ENCODE data around the gene SLC9A9. TPM values are rescaled to one million over a fixed set of nuclear protein-coding genes. Genes with fewer than 3 reads are reported as not detected.

Gene SLC9A9
- total and polyA plus RNA-seq, 7 donors, result 1.3 to 5.4 (median 2.9) TPM

DNA sequence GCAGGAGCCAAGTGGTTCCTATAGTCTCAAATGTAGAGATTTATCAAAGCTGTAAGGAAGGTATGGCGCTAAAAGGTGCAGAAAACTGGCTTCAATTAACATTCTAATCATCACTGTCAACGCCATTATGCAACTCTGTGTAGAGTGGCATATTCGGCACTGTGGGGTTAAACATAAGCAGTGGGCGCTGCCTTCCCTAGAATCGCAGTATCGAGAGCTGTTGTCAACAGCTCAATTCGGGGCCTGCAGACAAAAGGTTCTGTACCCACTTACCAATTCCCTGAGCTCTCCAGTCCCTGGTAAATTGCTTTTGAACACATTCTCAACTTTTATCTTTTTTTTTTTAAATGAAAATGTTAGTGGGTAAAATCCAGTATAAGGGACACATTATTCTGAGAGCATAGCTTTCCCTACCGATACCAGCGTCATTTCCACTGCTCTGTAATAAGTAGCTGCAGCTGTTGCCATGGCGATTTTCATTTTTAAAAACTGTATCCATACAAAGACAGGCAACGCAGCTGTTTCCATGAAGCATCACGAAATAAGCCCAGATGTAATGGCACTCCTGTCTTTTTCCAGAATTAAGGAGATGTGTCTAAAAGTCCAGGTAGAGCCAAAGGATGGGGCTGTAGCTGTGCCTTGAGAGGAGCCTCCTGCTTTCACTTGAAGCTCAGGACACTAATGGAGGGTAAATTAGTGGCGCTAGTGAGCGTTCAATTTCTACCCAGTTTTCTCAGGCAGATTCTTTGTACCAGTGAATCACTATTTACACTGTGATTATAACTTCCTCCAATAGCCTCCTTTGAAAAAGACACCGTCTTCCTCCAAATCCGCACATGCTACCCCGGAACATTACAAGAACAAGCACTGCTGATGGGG, 250.3 kb downstream of the SLC9A9 start:
- H3K4me3 ChIP-seq, result no peak overlapping the region
- H3K27me3 ChIP-seq (ENCODE audit: insufficient read depth in 3 of 3, low read length in 2 of 3), result no peaks in the 10 kb centered on the region
- H3K27ac ChIP-seq, result no peak overlapping the region
- no peak for ATAC-seq
- 69 to 82% (median 75%) methylated on average over 17 of the region's 17 CpGs for WGBS, 3 donors
- intact Hi-C loops (cut with DNase I), result no loop called here
- H3K36me3 ChIP-seq (ENCODE audit: insufficient read depth in 1 of 2, low read depth in 1 of 2), result no peaks in the 10 kb centered on the region
- TF ChIP-seq, protein P1, sequence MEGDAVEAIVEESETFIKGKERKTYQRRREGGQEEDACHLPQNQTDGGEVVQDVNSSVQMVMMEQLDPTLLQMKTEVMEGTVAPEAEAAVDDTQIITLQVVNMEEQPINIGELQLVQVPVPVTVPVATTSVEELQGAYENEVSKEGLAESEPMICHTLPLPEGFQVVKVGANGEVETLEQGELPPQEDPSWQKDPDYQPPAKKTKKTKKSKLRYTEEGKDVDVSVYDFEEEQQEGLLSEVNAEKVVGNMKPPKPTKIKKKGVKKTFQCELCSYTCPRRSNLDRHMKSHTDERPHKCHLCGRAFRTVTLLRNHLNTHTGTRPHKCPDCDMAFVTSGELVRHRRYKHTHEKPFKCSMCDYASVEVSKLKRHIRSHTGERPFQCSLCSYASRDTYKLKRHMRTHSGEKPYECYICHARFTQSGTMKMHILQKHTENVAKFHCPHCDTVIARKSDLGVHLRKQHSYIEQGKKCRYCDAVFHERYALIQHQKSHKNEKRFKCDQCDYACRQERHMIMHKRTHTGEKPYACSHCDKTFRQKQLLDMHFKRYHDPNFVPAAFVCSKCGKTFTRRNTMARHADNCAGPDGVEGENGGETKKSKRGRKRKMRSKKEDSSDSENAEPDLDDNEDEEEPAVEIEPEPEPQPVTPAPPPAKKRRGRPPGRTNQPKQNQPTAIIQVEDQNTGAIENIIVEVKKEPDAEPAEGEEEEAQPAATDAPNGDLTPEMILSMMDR (IDR thresholded peaks at IDR 0.05), result no peak
- no peak for DNase-seq
- H3K9me3 ChIP-seq, result no peaks in the 10 kb centered on the region
- no peaks in the 10 kb centered on the region for H3K4me1 ChIP-seq

- DNase-seq (no peak), ATAC-seq (no peak)
- H3K36me3 ChIP-seq (ENCODE audit: insufficient read depth in 1 of 2, low read depth in 1 of 2), result no peaks in the 10 kb centered on the region
- no peaks in the 10 kb centered on the region for H3K4me1 ChIP-seq
- intact Hi-C loops (cut with DNase I), result no loop called here
- TF ChIP-seq, protein P1 (IDR thresholded peaks at IDR 0.05), result no peak
- H3K27me3 ChIP-seq (ENCODE audit: insufficient read depth in 3 of 3, low read length in 2 of 3), result no peaks in the 10 kb centered on the region
- H3K27ac ChIP-seq, result no peak overlapping the region
- WGBS, 3 donors, result 91 to 93% (median 92%) methylated on average over 18 of the region's 18 CpGs
- H3K9me3 ChIP-seq, result no peaks in the 10 kb centered on the region
- H3K4me3 ChIP-seq, result no peak overlapping the region
Observed at GRCh38 chr3:143596957-143597642, 251.2 kb downstream of the SLC9A9 start.

DNA sequence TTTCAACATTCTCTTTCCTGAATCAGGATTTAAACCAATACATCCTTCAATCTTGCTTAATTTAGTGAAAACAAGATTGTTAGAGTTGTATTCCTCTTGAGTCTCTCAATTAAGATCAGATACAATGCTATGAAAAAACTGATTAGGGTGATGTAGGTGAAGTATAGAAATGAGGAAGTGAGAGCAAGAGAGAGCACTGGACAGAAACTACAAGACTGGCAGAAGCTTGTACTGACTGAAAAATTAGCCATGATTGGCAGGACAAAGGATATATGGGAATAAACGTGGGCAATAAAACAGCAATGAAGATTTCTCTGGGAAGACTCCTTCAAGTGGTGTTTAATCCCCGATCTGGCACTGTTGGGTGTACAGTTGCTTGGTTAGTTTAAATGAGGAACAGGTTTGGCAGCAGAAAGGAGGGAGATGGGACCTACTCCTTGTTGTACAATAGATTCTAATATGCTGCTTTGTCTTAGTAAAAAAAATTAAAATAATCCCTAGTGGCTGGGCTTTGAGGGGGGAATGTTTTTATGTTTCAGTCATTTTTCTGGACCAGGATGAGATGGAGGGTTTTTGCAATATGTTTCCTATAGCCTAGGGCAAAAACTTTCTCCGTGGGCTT, 252.7 kb downstream of the SLC9A9 start:
- no peaks in the 10 kb centered on the region for H3K36me3 ChIP-seq (ENCODE audit: insufficient read depth in 1 of 2, low read depth in 1 of 2)
- DNase-seq (no peak), ATAC-seq (no peak)
- H3K27me3 ChIP-seq (ENCODE audit: insufficient read depth in 3 of 3, low read length in 2 of 3), result no peaks in the 10 kb centered on the region
- no peak overlapping the region for H3K4me3 ChIP-seq
- H3K9me3 ChIP-seq, result no peaks in the 10 kb centered on the region
- 73 to 80% (median 75%) methylated on average over 3 of the region's 3 CpGs for WGBS, 3 donors
- no peaks in the 10 kb centered on the region for H3K4me1 ChIP-seq
- intact Hi-C loops (cut with DNase I), result no loop called here
- no peak overlapping the region for H3K27ac ChIP-seq
- TF ChIP-seq, protein P1 (IDR thresholded peaks at IDR 0.05), result no peak

DNA sequence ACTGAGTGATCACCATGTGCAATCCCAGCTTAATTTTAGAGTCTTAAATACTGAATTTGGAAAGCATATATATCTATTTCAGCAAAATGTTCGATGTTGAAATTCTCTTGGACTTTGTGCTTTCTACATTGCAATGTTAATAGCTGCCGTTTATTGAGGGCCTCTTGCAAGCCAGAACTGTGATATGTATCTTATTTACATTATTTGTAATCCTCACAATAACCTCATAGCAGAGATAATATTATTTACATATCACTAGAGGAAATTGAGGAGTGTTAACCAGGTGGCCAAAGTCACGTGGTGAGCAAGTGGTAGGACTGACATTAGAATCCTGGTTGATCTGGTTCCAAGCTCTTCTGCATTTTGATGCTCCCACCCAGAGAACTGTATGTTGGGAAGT, 254.1 kb downstream of the SLC9A9 start:
- Histone ChIP-seq H3K36me3 (ENCODE audit: insufficient read depth in 1 of 2, low read depth in 1 of 2) (no peaks in the 10 kb centered on the region), H3K4me1 (no peaks in the 10 kb centered on the region), H3K4me3 (no peak overlapping the region), H3K27me3 (ENCODE audit: insufficient read depth in 3 of 3, low read length in 2 of 3) (no peaks in the 10 kb centered on the region), H3K9me3 (no peaks in the 10 kb centered on the region), H3K27ac (no peak overlapping the region)
- ATAC-seq (no peak), DNase-seq (no peak)
- TF ChIP-seq, protein P1 (IDR thresholded peaks at IDR 0.05), result no peak
- intact Hi-C loops (cut with DNase I), result no loop called here
- WGBS, 3 donors, result 77 to 85% (median 79%) methylated on average over 3 of the region's 3 CpGs

Measured in psoas muscle (tissue), 8 donors.